Astrocyte of the hippocampus (primary cell): ENCODE measurements around the gene HPCAL1.
A peak's percentile ranks its signal among the peaks of the same experiment; 100 is the strongest.
"Not testable (repeated sequence)": the region's sequence is repeated elsewhere in the genome, so short reads cannot be mapped to it uniquely, and the experiment has no call there.

Experiments
- DNase-seq: peaks from one replicate; pipeline ENCODE4 v3.0.0; 2011; ENCODE audit warnings: low read depth, low spot score

The HPCAL1 gene

GRCh38 chr2:10302479-10303180 is at the start of gene HPCAL1:
HPCAL1 (plus strand) TSS chr2:10302904; CDS start chr2:10419758, 116,854 bp downstream.
- DNase-seq, result peak; percentile 95

DNA sequence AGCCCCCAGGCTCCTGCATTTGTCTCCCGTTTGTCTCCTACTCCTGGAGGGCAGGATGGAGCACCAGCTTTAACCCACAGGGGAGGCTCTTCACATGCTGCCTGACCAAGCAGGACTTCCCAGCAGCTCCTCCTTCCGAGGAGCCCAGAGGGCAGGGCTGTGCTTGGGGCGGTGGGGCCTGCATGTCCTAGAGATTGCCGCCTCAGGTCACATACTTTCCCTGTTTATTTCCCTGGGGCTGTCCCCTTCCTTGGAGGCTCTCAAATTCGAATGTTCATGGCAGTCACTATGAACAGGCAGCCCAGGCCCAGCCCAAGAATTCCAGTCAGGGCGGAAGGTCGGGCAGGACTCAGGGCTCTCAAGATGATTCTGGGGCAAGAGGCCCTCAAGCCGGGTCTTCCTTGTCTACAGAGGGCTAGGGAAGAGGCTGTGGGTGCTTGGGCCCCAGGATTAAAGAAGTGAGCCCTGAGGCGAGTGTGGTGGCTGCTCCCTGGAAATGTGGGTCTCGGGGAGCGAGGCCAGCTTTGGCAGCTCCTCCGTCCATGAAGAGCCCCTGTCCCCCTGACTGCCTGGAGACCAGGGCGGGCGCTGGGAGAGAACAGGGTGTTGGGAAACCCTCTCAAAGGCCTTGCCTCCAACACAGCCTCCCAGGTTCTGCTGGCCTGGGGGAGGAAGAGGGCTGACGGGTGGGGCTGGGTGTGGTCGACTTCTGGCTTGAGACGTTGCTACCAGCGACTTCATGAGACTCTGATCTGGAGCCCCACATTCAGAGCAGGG is 48.9 kb upstream of the HPCAL1 start:
- no peak for DNase-seq

- DNase-seq, result peak; percentile 66
These were observed 48.1 kb upstream of the HPCAL1 start for GRCh38 chr2:10254373-10255188.

- no peak for DNase-seq
These were observed 47.3 kb upstream of the HPCAL1 start for GRCh38 chr2:10255189-10256030.

- DNase-seq, result no peak
These were observed 46.6 kb upstream of the HPCAL1 start for GRCh38 chr2:10256031-10256514.

DNA sequence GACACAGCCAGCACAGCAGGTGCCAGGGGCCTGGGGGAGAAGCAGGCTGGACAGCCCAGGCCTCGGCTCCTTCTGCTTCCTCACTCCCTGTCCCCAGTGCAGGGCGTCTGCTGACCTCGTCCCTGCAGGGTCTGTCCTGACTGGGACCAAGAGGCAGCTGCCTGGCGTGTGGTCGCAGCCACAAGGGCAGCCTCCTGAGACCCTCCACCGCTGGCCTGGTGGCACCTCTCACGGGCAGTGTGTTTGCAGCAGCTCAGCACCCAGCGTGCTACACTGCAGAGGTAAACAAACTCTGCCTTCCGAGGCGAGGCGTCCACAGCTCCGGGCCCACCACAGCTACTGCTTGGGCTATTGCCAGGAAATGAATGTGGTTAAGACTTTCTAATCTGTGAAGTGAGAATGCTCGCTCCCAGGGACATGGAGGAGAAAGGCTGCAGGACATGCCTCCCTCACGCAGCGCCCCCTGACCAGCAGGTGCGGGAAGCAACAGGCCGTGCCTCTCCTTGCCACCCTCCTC is 46.1 kb upstream of the HPCAL1 start:
- DNase-seq, result peak; percentile 30

- DNase-seq, result no peak
These were observed 45.7 kb upstream of the HPCAL1 start for GRCh38 chr2:10257036-10257435.

GRCh38 chr2:10257500-10258147 is 45.1 kb upstream of the HPCAL1 start:
- DNase-seq, result no peak

- no peak for DNase-seq
These were observed 44.4 kb upstream of the HPCAL1 start for GRCh38 chr2:10258326-10258725.

DNA sequence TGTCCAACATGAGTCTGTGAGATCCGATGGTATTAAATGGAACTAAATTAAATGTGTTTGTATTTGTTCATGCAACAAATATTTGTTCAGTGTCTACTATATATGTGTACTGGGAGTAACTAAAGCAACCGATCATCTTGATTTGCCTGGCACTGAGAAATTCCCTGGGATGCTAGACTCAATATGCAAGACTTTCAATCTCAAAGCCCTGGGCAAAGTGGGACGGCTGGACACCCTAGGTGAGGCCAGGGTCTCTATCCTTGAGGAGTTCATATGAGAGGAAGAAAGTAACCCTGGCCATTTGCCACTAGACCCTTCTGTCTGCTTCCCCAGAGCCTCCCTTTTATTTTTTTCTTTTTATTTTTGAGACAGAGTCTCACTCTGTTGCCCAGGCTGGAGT is 44.0 kb upstream of the HPCAL1 start:
- no peak for DNase-seq

DNA sequence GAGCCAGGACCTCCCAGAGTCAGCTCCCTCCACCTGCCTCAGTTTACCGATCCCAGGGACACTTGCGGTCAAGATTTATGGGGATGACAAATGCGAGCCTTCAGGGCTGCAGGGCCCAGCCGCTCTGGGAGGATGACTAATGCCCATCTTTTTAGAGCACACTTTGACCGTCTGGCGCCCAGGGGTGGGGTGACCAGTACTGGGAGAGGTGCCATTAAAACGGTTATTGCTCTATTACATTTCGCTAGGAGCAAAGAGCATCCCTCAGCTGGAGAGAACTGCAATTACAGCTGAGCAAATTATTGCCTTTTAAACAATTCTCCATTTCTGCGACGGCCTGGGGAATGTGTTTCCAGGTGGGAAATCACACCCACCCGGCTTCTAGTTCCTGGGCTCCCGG is 42.6 kb upstream of the HPCAL1 start:
- DNase-seq, result no peak

- DNase-seq, result not testable (repeated sequence)
These were observed 39.2 kb upstream of the HPCAL1 start for GRCh38 chr2:10263526-10263925.

- DNase-seq, result no peak
These were observed 38.0 kb upstream of the HPCAL1 start for GRCh38 chr2:10264506-10265328.

GRCh38 chr2:10265329-10266132 is 37.2 kb upstream of the HPCAL1 start:
- DNase-seq, result peak; percentile 21

DNA sequence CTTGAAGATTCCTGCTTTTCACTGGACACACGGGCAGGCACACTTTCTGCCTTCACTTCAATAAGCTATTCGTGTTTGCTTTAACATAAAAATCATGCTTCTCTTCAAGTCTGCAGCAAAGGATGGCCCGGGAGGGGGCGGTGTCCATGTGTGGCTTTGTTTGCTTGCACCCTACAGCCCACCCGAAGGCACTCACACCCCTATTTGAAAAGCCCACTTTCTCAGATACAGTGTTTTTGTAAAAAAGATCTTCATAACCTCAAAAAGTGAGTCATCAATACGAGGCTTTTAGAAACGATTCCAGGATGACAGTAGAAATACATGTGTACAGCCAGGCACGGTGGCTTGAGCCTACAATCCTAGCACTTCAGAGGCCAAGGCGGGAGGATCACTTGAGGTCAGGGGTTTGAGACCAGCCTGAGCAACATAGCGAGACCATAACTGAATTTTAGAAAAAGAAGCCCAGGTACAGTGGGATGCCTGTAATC is 36.5 kb upstream of the HPCAL1 start:
- DNase-seq, result peak; percentile 37

DNA sequence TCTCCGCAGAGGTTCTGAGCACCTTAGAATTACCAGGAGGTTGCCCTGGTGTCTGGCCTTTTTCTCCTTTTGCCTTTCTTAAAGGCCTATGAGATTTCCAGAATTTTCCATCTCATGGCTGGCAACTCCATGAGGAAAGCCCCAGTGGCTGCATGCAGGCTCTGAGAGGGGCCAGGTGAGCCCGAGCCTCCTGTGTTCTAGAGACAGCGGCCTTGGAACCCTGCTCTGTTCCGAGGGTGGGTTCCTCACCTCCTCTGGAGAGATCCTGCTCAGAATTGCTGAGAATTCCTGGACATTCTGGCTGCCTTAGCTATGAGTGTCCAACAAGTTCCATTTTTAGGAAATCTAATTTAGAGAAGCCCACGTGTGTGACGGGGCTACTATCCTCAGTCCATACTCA is 35.7 kb upstream of the HPCAL1 start:
- no peak for DNase-seq

- DNase-seq, result no peak
These were observed 34.9 kb upstream of the HPCAL1 start for GRCh38 chr2:10267551-10268465.
